ENCODE data around the gene KCNN1.

DNA sequence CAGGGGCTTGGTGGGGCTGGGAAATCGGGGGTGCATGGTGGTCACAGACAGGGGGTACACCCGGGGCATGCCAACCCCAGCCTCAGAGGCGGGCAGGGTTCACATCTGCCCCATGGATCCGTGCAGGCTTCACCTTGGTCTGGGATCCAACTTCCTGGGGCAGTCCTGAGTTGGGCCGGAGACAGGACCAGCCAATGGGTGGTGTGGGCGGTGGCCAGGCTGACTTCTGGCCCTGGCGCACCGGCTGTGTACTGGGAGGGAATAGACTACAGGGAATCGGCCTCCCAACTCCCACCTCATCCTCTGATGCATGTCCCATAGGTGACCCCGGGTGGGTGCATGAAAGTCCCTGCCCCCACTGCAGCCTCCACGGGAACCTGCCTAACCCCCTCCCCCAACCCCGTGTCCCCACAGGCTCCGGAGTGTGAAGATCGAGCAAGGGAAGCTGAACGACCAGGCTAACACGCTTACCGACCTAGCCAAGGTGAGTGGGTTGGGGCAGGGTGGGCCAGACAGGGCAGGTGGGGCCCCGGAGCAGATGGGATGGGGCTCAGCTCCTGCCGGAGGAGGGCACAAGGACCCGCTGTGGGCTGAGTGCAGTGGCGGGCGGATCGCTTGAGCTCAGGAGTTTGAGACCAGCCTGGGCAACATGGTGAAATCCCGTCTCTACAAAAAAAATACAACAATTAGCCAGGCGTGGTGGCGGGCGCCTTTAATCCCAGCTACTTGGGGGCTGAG is 26.3 kb downstream of the KCNN1 start:
- TF ChIP-seq CTCF (IDR thresholded peaks at IDR 0.05; ENCODE audit: low read depth, low read length) (no peak), POLR2A (IDR thresholded peaks at IDR 0.05; ENCODE audit: extremely low read depth, insufficient read length) (no peak)

Measured in NB4 (cell line).